Activated CD4-positive, alpha-beta T cell treated with anti-CD3 and anti-CD28 coated beads, Interleukin-2, amount 50 U/mL, for 1 hour (primary cell): ENCODE measurements around the gene TET1.
"Not testable (repeated sequence)": the region's sequence is repeated elsewhere in the genome, so short reads cannot be mapped to it uniquely, and the experiment has no call there.

Source experiments
- DNase-seq: peaks from one replicate; pipeline ENCODE4 v3.0.0-alpha.2; 2020

TET1 gene

DNA sequence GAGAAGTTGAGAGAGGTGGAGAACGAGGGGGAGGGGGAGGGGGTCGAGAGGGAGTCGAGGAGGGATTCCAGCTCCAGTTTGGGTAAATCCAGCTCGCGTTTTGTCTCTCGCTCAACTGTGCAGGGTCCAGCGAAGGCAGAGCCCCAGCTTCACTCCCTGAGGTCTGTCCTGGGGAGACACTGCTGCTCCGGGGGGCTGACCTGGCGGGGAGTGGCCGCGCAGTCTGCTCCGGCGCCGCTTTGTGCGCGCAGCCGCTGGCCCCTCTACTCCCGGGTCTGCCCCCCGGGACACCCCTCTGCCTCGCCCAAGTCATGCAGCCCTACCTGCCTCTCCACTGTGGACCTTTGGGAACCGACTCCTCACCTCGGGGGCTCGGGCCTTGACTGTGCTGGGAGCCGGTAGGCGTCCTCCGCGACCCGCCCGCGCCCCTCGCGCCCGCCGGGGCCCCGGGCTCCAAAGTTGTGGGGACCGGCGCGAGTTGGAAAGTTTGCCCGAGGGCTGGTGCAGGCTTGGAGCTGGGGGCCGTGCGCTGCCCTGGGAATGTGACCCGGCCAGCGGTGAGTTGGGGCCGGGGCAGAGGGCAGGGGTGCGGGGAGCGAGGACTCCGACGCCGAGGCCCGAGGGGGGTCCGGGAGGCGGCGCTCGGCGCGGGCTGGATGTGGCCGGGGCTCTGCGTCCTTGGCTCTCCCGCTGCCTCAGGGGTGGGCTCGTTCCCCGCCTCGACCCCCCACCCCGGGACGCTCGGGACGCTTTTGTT is at the start of gene TET1:
Gene TET1 (plus strand): TSS at position 152 of the 757 bp plus-strand sequence. CDS start 12,002 bp downstream, outside the sequence.
- DNase-seq = no peak

DNA sequence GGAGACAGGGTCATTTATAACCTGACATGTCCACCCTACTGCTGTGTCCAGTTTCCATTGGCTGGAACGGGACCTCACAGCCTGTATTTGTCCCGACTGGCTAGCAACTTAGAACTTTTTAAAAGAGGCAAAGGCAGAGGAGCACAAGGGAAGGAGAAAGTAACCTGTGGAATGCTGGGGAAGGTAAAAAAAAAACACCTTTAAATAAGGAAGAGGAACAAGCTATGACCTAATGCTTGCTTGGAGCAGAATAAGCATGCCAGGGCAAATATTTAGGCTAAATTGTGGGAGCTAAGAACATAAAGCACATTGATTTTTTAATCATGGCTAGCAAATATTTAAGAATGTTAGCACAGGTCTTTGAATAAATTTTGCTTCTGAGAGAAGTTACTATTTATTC is 43.9 kb upstream of the TET1 start:
- not testable (repeated sequence) for DNase-seq

DNA sequence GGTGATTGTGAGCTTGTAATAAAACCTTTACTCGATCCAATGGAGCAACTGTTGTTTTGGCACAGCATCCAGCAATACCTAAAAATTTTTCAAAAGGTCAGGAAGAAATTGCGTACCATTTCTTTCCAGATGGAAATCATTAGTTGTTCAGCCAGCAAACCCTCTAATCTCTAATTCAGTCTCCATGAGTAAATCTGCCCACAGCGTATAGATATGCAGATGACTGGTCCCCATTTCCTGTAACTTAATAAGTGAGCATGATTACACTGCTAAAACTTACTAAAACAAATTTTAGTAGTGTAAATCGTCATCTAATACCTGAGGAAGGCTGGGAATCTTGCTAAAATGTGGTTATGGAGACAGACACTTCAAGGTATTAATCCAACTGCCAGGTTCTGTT is 43.4 kb upstream of the TET1 start:
- DNase-seq = no peak

DNA sequence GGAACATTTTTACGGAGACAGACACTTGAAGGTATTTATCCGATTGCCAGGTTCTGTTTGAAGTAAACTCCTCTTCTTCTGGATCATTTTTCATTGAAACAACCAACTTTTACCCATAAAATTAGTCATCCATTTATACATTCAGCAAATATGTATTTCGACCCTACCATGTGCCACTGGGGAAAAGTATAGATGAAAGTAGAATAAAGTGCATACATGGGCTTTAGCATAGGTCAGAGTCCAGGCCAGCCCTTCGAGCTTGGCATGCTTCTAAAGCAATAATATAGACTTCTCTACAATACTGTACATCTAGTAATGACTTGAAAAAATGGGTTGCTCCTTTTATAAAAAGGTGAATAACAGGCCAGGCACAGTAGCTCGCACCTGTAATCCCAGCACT is 42.9 kb upstream of the TET1 start:
- DNase-seq = no peak

DNA sequence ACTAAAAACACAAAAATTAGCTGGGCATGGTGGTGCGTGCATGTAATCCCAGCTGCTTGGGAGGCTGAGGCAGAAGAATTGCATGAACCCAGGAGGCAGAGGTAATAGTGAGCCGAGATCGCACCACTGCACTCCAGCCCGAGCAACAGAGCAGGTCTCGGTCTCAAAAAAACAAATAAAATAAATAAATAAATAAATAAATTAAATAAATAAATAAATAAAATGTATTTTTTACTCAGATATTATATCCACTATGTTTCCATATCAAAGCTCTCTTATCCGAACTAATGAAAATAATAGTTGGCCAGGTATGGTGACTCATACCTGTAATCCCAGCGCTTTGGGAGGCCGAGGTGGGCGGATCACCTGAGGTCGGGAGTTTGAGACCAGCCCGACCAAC is 41.5 kb upstream of the TET1 start:
- DNase-seq = not testable (repeated sequence)

DNA sequence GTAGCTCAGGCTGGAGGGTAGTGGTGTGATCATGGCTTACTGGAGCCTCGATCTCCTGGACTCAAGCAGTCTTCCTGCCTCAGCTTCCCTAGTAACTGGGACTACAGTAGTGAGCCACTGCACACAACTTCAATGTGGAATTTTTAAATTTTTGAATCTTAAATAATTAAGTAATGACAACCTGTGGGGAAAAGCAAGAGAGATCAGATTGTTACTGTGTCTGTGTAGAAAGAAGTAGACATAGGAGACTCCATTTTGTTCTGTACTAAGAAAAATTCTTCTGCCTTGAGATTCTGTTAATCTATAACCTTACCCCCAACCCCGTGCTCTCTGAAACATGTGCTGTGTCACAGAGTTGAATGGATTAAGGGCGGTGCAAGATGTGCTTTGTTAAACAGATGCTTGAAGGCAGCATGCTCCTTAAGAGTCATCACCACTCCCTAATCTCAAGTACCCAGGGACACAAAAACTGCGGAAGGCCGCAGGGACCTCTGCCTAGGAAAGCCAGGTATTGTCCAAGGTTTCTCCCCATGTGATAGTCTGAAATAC is 34.6 kb upstream of the TET1 start:
- DNase-seq = not testable (repeated sequence)

DNA sequence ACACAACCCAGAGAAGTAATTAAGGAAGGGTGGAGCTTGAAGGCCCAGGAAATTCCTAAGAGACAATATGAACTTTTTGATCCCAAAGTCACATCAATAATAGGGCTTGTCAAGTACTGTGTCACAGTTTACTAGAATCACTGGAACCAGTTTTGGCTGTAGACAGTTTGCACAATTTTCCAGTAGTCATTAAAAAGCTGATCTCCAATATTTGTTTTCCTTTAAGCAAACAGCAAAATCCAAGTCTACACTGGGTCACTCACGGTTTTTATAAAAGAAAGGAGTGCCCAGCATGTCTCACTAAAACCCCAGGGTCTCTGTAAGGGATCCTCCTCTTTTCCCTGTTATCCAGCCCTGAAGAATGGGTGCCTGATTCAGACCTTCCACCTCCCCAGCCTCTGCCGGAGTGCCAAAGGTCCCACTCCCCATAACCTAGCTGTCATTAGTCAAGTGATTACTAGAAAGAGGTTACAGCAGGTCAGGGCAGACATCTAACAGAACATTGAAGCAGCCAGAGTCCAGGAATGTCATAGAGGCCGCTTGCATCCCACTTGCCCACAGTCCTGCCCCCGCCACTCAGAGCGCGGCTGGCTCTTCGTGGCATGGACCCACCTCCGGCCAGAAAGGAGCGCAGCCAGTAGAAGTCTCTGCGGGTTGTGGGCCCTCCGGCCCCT is 33.4 kb upstream of the TET1 start:
- no peak for DNase-seq

DNA sequence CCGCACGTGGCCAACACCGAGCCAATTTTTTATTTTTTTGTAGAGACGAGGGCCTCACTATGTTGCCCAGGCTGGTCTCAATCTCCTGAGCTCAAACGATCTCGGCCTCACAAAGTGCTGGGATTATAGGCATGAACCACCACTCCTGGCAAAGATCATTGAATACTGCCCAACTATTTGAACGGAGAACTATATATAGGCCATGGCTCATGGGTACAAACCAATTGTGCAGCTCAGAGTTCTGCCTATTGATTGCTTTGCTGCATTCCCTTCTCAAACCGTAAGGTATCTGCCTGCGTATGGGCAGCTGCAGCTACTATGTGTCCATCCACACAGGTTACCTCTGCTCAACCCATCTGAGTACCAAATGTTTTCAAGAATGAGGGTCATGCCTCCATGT is 23.2 kb upstream of the TET1 start:
- no peak for DNase-seq

DNA sequence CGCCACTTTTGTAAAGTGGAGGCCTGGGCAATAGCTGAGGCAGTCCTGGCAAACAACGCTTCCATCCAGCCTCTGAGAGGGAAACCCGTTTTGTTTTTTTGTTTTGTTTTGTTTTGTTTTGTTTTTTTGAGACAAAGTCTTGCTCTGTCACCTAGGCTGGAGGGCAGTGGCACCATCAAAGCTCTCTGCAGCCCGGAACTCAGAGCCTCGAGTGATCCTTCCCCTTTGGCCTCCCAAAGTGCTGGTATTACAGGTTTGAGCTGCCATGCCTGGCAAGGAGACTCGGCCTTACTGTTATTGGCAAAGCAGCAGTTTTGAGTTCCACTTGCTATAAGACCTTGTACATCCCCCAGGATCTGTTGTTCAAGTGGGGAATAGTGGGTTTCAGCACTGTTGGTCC is 22.3 kb upstream of the TET1 start:
- DNase-seq = no peak

DNA sequence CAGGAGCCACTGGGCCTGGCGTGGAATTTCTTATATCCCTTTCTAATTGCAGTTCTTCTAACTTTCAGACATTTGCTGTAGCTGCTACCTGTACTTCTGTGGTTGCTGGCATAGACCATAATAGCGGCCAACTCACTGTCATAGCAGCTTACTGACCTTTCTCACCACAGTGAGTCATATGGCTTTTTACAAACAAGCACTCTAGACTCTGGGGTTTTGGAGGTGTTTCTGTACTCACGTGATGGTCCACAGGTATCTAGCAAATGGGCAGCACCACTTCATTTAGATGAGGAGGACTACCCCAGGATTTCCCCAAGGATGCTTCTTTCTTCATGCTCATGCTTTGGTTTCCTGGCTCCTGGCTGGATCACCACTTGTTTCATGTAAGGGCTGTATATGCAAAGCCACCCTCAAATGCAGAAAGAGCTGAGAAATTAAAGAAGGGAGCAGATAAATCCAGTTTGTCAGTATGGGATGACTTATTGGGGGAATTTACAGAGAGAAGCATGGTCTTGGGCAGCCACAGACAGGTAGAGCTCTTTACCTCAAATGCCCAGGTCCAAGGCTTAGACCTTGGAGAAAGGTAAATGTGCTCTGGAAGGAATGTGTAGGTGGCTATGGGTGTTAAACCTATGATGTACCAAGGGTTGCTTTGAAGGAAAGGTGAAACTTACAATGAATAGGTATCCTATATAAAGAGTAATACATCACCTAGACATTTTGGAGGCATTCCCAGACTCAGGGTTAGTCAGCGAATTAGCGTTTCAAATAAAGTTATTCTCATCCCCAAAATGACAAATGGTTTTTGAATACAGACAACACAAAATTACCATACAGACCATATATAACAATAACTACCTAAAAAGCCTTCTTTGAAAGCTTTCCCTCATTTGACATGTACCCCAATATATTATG is 16.9 kb upstream of the TET1 start:
- DNase-seq = no peak

DNA sequence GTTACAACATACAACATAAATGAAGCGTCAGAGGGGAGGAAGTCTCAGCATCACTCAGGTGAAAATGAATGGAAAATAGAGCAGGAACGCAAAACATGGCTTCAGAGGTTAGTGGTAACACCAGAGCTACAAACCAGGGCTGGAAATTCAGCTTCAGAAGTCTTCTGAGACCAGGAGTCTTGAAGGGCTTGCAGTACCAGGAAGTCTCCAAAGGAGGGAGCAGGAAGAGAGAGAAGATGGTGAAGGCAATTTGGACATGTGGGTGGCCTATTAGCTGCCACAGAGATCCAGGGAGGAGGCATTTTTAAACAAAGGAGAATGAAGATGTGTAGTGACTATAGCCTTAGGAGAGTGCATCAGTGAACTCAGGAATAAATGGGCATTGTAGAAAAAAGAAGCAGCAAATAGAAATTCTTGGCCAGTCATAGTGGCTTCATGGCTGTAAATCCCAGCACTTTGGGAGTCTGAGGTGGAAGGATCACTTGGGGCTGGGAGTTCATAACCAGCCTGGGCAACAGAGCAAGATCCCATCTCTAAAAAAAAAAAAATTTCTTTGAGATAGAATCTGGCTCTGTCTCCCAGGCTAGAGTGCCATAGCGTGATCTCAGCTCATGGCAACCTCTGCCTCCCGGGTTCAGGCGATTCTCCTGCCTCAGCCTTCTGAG is 9.3 kb upstream of the TET1 start:
- peak; percentile 25 for DNase-seq

DNA sequence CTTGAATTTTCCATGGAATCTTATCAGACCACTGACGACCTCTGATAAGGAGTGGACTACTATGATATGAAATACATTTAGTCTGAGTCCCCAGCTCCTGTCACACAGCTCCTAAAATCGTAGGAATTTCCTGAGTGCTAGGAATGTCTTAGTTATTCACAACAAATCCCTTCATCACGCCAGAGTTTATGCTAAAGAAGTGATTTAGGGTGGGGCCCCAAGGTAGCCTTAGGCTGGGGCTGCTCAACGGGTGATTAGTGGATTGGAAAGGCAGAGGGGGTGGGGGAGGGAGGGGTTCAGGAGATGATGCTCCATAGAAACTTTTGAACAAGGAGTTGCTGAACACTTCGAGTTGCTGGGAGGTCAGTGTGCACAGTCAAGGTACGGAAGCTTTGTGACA is 7.0 kb upstream of the TET1 start:
- no peak for DNase-seq

DNA sequence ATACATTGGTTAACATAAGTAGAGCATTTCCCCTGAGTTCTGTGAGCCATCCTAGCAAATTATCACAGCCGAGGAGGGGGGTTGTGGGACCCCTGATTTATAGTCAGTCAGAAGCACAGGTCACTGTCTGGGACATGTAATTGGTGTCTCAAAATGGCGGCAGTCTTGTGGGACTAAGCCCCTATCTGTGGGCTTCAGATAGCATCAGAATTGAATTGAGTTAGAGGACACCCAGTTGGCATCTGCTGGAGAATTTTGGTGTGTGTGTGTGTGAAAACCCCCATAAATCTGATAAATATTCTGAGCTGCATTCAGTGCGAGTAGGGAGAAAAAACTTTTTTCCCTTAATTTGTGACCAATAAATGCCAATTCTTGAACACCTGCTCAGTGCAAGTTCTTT is 6.5 kb upstream of the TET1 start:
- DNase-seq = no peak

DNA sequence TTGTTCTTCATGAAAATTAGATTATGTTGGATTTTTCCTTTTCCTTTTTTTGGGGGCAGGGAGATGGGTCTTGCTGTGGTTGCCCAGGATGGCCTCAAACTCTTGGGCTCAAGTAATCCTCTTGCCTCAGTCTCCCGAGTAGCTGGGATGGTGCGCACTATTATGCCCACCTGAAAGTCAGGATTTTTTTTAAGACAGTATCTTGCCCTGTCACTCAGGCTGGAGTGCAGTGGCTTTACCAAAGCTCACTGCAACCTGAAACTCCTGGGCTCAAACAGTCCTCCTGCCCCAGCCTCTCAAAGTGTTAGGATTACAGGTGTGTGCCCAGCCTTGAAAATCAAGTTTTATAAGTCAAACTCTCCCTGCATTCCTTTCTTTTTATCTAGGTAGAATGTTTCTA is 1.7 kb upstream of the TET1 start:
- no peak for DNase-seq

DNA sequence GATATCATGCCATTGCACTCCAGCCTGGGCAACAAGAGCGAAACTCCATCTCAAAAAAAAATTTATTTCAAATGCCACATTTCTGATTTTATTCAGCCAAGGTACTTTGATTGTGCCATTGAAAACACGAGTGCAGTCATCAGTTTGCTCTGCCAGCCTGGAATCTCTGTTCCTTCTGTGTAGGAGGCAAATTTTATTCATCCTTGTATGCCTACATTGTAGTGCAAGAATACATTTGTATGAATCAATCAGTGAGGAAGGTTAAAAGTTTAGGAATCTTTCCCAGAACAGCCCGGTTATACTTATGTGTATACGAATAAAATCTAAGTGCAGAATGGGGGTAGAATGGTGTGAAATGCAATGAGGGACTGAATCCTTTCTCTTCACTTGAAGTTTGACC is 886 bp upstream of the TET1 start:
- no peak for DNase-seq

DNA sequence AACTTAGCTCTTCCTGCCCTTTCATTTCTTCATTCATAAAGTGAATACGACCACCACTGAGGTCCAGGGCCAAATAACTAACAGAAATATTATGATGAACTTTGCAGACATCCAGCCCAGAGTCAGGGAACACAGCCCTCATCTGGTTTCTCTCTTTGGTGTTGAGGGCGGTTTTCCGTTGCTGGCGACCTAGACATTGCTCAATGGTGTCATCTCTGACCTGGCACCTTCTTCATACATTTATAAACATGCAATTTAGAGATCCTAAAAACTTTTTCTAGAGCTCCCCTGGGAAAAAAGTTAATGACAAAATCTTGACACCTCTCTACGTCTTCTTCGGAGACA is 324 bp upstream of the TET1 start:
- peak; percentile 4 for DNase-seq

DNA sequence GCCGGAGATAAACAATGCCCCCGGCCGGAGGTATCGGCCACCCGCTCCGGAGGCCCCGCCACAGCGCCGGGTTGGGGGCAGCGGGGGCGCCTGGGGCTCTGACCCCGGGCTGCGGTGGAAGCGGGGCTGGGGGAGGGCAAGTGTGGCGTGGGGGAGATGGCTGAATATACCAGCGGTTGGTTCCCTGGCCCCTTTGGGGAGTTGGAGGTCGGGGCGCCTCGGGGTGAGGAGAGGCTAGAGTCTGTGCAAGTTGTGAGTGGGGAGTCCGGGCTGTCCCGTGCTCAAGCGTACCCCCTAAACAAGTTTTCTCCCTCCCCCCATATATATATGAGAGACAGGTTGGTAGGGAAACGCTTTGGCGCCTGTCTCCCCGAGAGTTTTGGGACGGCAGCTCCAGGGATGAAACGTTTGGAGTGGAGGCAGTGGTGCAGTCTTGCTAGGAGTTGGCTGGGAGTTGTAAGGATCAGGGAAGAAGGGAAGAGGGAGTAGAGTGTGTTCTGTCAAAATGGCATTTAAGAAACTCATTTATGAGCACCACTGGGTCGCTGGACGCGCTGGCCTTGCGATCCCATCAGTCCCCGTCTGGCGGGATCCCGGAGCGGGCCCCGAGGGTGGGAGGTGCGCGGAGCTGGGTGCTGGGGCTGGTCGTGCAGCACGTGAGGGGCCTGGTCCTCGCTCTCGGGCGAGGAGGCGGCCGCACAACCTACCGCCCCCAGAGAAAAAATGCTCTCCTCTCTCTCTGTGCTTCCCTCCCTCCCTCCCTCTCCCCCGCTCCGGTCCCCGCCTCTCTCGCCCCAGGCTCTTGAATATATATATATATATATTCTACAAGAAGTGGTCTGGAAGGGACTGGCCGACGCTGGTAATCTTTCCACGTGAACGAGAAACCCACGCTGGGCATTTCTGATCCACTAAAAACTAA is 1.1 kb downstream of the TET1 start:
- DNase-seq = no peak

DNA sequence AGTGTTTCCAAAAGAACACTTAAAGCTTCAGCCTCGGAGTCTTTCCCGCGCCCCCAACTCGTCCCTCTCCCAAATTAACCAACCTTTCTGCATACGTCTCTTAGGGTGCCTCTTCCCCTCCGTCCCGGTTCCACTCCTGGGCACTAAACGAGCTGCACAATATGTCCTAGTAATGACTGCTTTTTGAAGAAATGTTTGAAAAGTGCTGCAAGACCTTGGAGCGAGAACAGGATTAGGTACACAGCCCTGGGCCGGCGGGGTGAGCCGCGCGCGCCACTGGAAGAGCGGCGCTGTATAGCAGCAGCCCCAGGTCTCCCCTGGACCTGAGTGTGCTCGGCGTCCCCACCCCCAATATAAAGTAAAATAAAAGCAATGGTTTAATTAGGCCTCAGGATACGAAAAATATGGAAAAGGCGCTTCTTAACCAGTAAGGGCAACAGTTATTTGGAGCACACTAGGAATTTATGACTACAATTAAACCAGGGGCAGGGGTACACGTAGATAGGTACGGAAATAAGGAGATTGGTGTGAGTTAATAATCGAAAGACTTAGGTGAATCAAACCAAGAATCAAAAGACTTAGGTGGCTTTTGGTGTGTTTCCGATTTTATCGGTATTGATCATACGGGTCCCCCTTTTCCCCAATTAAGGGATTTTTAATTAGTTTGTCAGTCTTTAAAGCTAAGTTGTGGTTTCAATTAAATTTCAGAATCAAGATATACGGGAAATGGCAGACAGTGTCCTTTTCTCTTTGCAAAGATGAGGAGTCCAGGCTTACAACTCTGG is 1.9 kb downstream of the TET1 start:
- DNase-seq = no peak

DNA sequence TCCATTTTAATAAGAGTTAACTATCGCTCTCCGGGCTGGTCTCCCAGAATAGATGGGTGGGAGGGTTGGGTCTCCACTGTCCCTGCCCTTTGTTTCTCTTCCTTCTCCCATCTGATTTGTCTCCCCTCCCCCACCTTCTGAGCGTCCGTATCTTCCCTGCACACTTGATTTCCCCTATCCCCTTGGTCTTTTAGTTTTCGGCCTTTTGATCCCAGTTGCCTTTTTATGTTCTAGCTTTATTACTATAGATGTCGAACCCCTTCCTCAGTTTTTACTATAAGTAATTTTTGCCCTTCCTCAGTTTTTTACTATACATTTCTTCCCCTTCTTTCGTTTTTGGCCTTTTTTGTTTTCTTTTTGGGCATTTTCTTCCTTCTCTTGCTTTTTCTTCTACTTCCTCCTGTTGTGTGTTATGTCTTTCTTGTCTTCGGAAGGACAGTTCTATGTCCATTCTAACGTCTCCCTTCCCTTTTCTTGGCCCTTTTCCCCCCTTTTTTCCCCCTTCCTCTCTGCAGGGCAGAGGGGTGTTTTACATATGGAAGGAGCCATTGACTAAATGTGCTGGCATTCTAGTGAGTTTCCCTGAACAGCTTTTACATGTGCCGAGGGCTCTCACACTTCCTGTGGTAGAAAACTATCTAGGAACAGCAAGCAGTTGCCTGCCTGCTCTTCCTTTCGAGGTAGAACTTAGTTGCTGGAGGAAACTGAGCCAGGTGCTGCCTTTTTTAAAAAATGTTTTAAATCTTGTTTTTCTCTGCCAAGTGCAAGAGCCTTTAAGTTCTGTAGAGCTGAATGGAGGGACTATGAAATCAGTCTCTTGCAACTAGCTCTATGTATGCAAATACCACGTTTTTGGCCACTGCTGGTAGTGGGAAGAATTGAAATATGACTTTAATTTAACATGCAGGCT is 2.8 kb downstream of the TET1 start:
- no peak for DNase-seq

DNA sequence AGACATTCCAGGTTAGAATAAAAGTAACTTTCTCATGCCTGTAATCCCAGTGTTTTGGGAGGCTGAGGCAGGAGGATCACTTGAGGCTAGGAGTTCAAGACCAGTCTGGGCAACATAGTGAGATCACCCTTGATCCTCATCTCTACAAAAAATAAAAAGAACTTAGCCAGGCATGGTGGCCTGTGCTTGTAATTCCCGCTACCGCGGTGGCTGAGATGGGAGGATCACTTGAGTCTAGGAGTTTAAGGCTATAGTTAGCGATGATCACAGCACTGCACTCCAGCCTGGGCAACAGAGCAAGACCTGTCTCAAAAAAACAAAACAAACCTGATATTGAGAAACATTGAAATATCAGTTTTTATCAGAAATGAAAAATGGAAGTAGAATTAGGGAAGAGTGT is 4.6 kb downstream of the TET1 start:
- no peak for DNase-seq
